Activated gamma-delta T cell treated with Interleukin-2 at 50 U/mL for 16 hours (primary cell): ENCODE data around the gene HIP1.
"Not testable (repeated sequence)": the region's sequence is repeated elsewhere in the genome, so short reads cannot be mapped to it uniquely, and the experiment has no call there.

Source experiments
- DNase-seq: peaks from one replicate; pipeline ENCODE4 v3.0.0-alpha.2; 2020

The HIP1 gene

GRCh38 chr7:75567948-75568595, 170.7 kb downstream of the HIP1 start:
- DNase-seq, result no peak

GRCh38 chr7:75565132-75565837, 173.5 kb downstream of the HIP1 start:
- no peak for DNase-seq

- DNase-seq, result no peak
Observed at GRCh38 chr7:75563171-75563570, 175.6 kb downstream of the HIP1 start.

GRCh38 chr7:75559976-75560365, 178.8 kb downstream of the HIP1 start:
- DNase-seq, result no peak

GRCh38 chr7:75559355-75559975, 179.3 kb downstream of the HIP1 start:
- no peak for DNase-seq

GRCh38 chr7:75556835-75557234, 181.9 kb downstream of the HIP1 start:
- DNase-seq, result not testable (repeated sequence)

- DNase-seq, result no peak
Observed at GRCh38 chr7:75555736-75556135, 183.0 kb downstream of the HIP1 start.

GRCh38 chr7:75546237-75547015, 192.3 kb downstream of the HIP1 start:
- no peak for DNase-seq

GRCh38 chr7:75537731-75538130, 201.0 kb downstream of the HIP1 start:
- no peak for DNase-seq

GRCh38 chr7:75536940-75537538, 201.7 kb downstream of the HIP1 start:
- DNase-seq, result no peak

GRCh38 chr7:75536491-75536890, 202.2 kb downstream of the HIP1 start:
- DNase-seq, result no peak

- no peak for DNase-seq
Observed at GRCh38 chr7:75534727-75535307, 203.9 kb downstream of the HIP1 start.

GRCh38 chr7:75533926-75534325, 204.8 kb downstream of the HIP1 start:
- DNase-seq, result no peak

- DNase-seq, result no peak
Observed at GRCh38 chr7:75532639-75533038, 206.1 kb downstream of the HIP1 start.

GRCh38 chr7:75531359-75531821, 207.4 kb downstream of the HIP1 start:
- no peak for DNase-seq

- DNase-seq, result not testable (repeated sequence)
Observed at GRCh38 chr7:75527224-75527722, 211.5 kb downstream of the HIP1 start.

GRCh38 chr7:75521727-75522126, 217.0 kb downstream of the HIP1 start:
- not testable (repeated sequence) for DNase-seq

- not testable (repeated sequence) for DNase-seq
Observed at GRCh38 chr7:75518842-75519241, 219.9 kb downstream of the HIP1 start.

- DNase-seq, result not testable (repeated sequence)
Observed at GRCh38 chr7:75509033-75509432, 229.7 kb downstream of the HIP1 start.

- not testable (repeated sequence) for DNase-seq
Observed at GRCh38 chr7:75492020-75492419, 246.7 kb downstream of the HIP1 start, which contains the start of gene SPDYE5. Gene SPDYE5, plus strand, starts transcription at chr7:75492320. Its CDS starts 1,728 bp downstream, at chr7:75494048.

GRCh38 chr7:75485979-75486643, 252.6 kb downstream of the HIP1 start, which contains the start of gene POM121C:
Gene POM121C, minus strand, starts transcription at chr7:75486299. Its CDS starts 44,803 bp downstream, at chr7:75441496.
- DNase-seq, result peak; percentile 83
